Liver (tissue), 9 donors: ENCODE measurements around the gene SNRPB. TPM values are rescaled to one million over a fixed set of nuclear protein-coding genes. Genes with fewer than 3 reads are reported as not detected.

Experiments
- DNase-seq: peaks from one replicate; pipeline ENCODE4 v3.0.0-alpha.2; 2017; ENCODE audit warnings: low spot score
- H3K27ac ChIP-seq, 2 donors: one replicate each; pipeline ENCODE4 v1.7.0; 2013; ENCODE audit warnings: inconsistent platforms in 2 of 2, low read length in 2 of 2, control low read depth in 1 of 2, low read depth in 1 of 2, mild to moderate bottlenecking in 1 of 2
- H3K27me3 ChIP-seq, 4 donors: one replicate each; pipeline versions ENCODE4 v1.6.1 to v1.7.0; 2013; ENCODE audit warnings: low read length in 3 of 4, inconsistent platforms in 1 of 4, mild to moderate bottlenecking in 1 of 4, moderate library complexity in 1 of 4; ENCODE audit not compliant: control insufficient read depth in 4 of 4, insufficient read depth in 4 of 4
- H3K36me3 ChIP-seq, 4 donors: one replicate each; pipeline versions ENCODE4 v1.6.1 to v1.7.0; 2013; ENCODE audit warnings: low read length in 3 of 4, mild to moderate bottlenecking in 3 of 4, low read depth in 1 of 4, moderate library complexity in 1 of 4; ENCODE audit not compliant: control insufficient read depth in 4 of 4, insufficient read depth in 3 of 4
- H3K4me1 ChIP-seq, 4 donors: one replicate each; pipeline versions ENCODE4 v1.6.1 to v1.7.0; 2013; ENCODE audit warnings: low read length in 3 of 4, mild to moderate bottlenecking in 3 of 4, moderate library complexity in 1 of 4; ENCODE audit not compliant: control insufficient read depth in 4 of 4, insufficient read depth in 4 of 4
- H3K4me3 ChIP-seq, 3 donors: one replicate each; pipeline versions ENCODE4 v1.6.1 to v1.7.0; 2013; ENCODE audit warnings: low read length in 3 of 3, control low read depth in 1 of 3, low read depth in 1 of 3, mild to moderate bottlenecking in 1 of 3
- H3K9ac ChIP-seq, 2 donors: one replicate each; pipeline ENCODE4 v1.7.0; 2013; ENCODE audit warnings: low read length in 2 of 2, mild to moderate bottlenecking in 2 of 2, moderate library complexity in 2 of 2, control low read depth in 1 of 2, low read depth in 1 of 2
- H3K9me3 ChIP-seq, 4 donors: one replicate each; pipeline versions ENCODE4 v1.6.1 to v1.7.0; 2013; ENCODE audit warnings: low read length in 3 of 4; ENCODE audit not compliant: control insufficient read depth in 4 of 4
- CTCF ChIP-seq: fragments of 150-350 bp; IDR thresholded peaks from 2 replicates; pipeline ENCODE4 v1.5.1; 2017; ENCODE audit warnings: improper control_type of control experiment, low read depth, low read length; ENCODE audit not compliant: missing input control
- EGR1 ChIP-seq, 2 donors: IDR thresholded peaks; 2 replicates each; pipeline ENCODE4 v1.6.1; 2016 to 2018; ENCODE audit warnings: antibody characterized with exemption in 2 of 2, low read depth in 2 of 2
- FOXA1 ChIP-seq: IDR thresholded peaks from 2 replicates; pipeline ENCODE4 v1.6.1; 2016; ENCODE audit warnings: antibody characterized with exemption
- FOXA2 ChIP-seq: IDR thresholded peaks from 2 replicates; pipeline ENCODE4 v1.6.1; 2016; ENCODE audit warnings: antibody characterized with exemption
- GABPA ChIP-seq, 2 donors: IDR thresholded peaks in 1 of 2; conservative IDR thresholded peaks in 1 of 2; 2 replicates each; pipeline ENCODE4 v1.6.1; 2016; ENCODE audit warnings: antibody characterized with exemption in 2 of 2, mild to moderate bottlenecking in 1 of 2, moderate library complexity in 1 of 2
- HNF4A ChIP-seq, 2 donors: conservative IDR thresholded peaks; 2 replicates each; pipeline ENCODE4 v1.6.1; 2016; ENCODE audit warnings: antibody characterized with exemption in 2 of 2, mild to moderate bottlenecking in 2 of 2
- HNF4G ChIP-seq: IDR thresholded peaks from 2 replicates; pipeline ENCODE4 v1.6.1; 2016; ENCODE audit warnings: antibody characterized with exemption
- JUND ChIP-seq, 2 donors: IDR thresholded peaks; 2 replicates each; pipeline ENCODE4 v1.6.1; 2016; ENCODE audit warnings: antibody characterized with exemption in 2 of 2
- MAX ChIP-seq: IDR thresholded peaks from 2 replicates; pipeline ENCODE4 v1.6.1; 2016; ENCODE audit warnings: antibody characterized with exemption
- NR2F2 ChIP-seq: IDR thresholded peaks from 2 replicates; pipeline ENCODE4 v1.6.1; 2016; ENCODE audit warnings: antibody characterized with exemption
- RAD21 ChIP-seq, 2 donors: IDR thresholded peaks; 2 replicates each; pipeline ENCODE4 v1.6.1; 2016; ENCODE audit warnings: antibody characterized with exemption in 2 of 2, mild to moderate bottlenecking in 2 of 2
- RXRA ChIP-seq, 2 donors: IDR thresholded peaks; 2 replicates each; pipeline ENCODE4 v1.6.1; 2017 to 2018; ENCODE audit warnings: antibody characterized with exemption in 2 of 2, mild to moderate bottlenecking in 1 of 2
- SP1 ChIP-seq: IDR thresholded peaks from 2 replicates; pipeline ENCODE4 v1.6.1; 2018; ENCODE audit warnings: antibody characterized with exemption, mild to moderate bottlenecking
- TAF1 ChIP-seq: conservative IDR thresholded peaks from 2 replicates; pipeline ENCODE4 v1.6.1; 2016; ENCODE audit warnings: antibody characterized with exemption, mild to moderate bottlenecking
- YY1 ChIP-seq: IDR thresholded peaks from 2 replicates; pipeline ENCODE4 v1.6.1; 2016; ENCODE audit warnings: antibody characterized with exemption, mild to moderate bottlenecking
- ZBTB33 ChIP-seq: IDR thresholded peaks from 2 replicates; pipeline ENCODE4 v1.6.1; 2016; ENCODE audit warnings: antibody characterized with exemption
- WGBS: extraction: QIAGEN DNeasy Blood & Tissue Kit; methylation state at CpG from one replicate; pipeline ENCODE4 v1.1.7; 2013; 5-methylcytosine and 5-hydroxymethylcytosine counted together
- polyA plus RNA-seq, 2 donors: library from polyadenylated mRNA; stranded (reverse) in 1 of 2; unstranded in 1 of 2; fragments of 200-250 nt in 1 of 2; fragments of >200 nt in 1 of 2; fragmentation: Nextera tagmentation in 1 of 2; extraction: Ambion mirVana in 1 of 2; gene quantifications; one replicate each; pipeline versions ENCODE4 v1.2.1 to v1.2.3, GENCODE V29; 2013 to 2015
- total RNA-seq, 2 donors: library from RNA; depleted of rRNA; stranded (reverse); fragments of >200 nt; gene quantifications; one replicate each; pipeline ENCODE4 v1.2.3, GENCODE V29; 2014
- TF ChIP-seq, protein P1 (sequence below): IDR thresholded peaks from 2 replicates; pipeline ENCODE4 v1.6.1; 2016; ENCODE audit warnings: antibody characterized with exemption, mild to moderate bottlenecking
- TF ChIP-seq, protein P2 (sequence below): IDR thresholded peaks from 2 replicates; pipeline ENCODE4 v1.6.1; 2016; ENCODE audit warnings: antibody characterized with exemption
- donor health status: healthy.
- donor health status: healthy.
- donor health status: healthy.
- donor health status: healthy.
- donor health status: healthy.

The SNRPB gene
- total and polyA plus RNA-seq, 4 donors = 42.3 to 111 (median 72.6) TPM

GRCh38 chr20:2469991-2470422 is 582 bp downstream of the SNRPB start:
- H3K4me1 ChIP-seq = peaks cover 4 to 20% (median 14%) of the 10 kb centered on the region in 4 donors
- TF ChIP-seq MAX = no peak
- TF ChIP-seq, protein P1, sequence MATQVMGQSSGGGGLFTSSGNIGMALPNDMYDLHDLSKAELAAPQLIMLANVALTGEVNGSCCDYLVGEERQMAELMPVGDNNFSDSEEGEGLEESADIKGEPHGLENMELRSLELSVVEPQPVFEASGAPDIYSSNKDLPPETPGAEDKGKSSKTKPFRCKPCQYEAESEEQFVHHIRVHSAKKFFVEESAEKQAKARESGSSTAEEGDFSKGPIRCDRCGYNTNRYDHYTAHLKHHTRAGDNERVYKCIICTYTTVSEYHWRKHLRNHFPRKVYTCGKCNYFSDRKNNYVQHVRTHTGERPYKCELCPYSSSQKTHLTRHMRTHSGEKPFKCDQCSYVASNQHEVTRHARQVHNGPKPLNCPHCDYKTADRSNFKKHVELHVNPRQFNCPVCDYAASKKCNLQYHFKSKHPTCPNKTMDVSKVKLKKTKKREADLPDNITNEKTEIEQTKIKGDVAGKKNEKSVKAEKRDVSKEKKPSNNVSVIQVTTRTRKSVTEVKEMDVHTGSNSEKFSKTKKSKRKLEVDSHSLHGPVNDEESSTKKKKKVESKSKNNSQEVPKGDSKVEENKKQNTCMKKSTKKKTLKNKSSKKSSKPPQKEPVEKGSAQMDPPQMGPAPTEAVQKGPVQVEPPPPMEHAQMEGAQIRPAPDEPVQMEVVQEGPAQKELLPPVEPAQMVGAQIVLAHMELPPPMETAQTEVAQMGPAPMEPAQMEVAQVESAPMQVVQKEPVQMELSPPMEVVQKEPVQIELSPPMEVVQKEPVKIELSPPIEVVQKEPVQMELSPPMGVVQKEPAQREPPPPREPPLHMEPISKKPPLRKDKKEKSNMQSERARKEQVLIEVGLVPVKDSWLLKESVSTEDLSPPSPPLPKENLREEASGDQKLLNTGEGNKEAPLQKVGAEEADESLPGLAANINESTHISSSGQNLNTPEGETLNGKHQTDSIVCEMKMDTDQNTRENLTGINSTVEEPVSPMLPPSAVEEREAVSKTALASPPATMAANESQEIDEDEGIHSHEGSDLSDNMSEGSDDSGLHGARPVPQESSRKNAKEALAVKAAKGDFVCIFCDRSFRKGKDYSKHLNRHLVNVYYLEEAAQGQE = no peak
- no peak for TF ChIP-seq SP1
- no peak for TF ChIP-seq FOXA2
- TF ChIP-seq, protein P2, sequence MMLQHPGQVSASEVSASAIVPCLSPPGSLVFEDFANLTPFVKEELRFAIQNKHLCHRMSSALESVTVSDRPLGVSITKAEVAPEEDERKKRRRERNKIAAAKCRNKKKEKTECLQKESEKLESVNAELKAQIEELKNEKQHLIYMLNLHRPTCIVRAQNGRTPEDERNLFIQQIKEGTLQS = no peak
- no peak for TF ChIP-seq ZBTB33
- no peak for TF ChIP-seq TAF1
- TF ChIP-seq YY1 = no peak
- TF ChIP-seq RAD21 (IDR thresholded peaks at IDR 0.05) = no peak
- TF ChIP-seq HNF4A (conservative IDR thresholded peaks at IDR 0.05) = no peak
- no peak for TF ChIP-seq JUND (IDR thresholded peaks at IDR 0.05)
- TF ChIP-seq RXRA (IDR thresholded peaks at IDR 0.05) = no peak
- TF ChIP-seq CTCF = no peak
- TF ChIP-seq HNF4G = no peak
- no peak for TF ChIP-seq EGR1 (IDR thresholded peaks at IDR 0.05; ENCODE audit: low read depth in 2 of 2)
- no peak for TF ChIP-seq NR2F2
- TF ChIP-seq GABPA (IDR thresholded peaks at IDR 0.05 in 1 of 2, conservative IDR thresholded peaks at IDR 0.05 in 1 of 2) = no peak
- no peak for TF ChIP-seq FOXA1

More at GRCh38 chr20:2469991-2470422, 582 bp downstream of the SNRPB start:
- Histone ChIP-seq H3K9ac (peak overlapping the region; percentile 82 to 91), H3K27me3 (no peaks in the 10 kb centered on the region), H3K9me3 (no peaks in the 10 kb centered on the region), H3K36me3 (peaks cover 6 to 28% (median 24%) of the 10 kb centered on the region in 4 donors), H3K4me3 (peak overlapping the region; percentile 68 to 90 (median 80)), H3K27ac (peak overlapping the region; percentile 85 to 93)
- WGBS = under 1% methylated on average over 19 of the region's 19 CpGs
- DNase-seq = peak; percentile 54
